Stimulated activated CD8-positive, alpha-beta memory T cell treated with anti-CD3 and anti-CD28 coated beads, Interleukin-4, amount 100 ng/mL, for 4 hours (primary cell): ENCODE results near the gene CTXN2.
A peak's percentile ranks its signal among the peaks of the same experiment; 100 is the strongest.

Source experiments
- DNase-seq, 2 donors: peaks; one replicate each; pipeline ENCODE4 v3.0.0-alpha.2; 2020; ENCODE audit warnings: low read depth in 2 of 2, low spot score in 1 of 2

The CTXN2 gene

GRCh38 chr15:48191574-48192225, at the start of gene CTXN2:
TSS of gene CTXN2 (plus strand) at chr15:48191665. CDS start at chr15:48201301, 9,636 bp downstream.
- no peak for DNase-seq

- no peak for DNase-seq
Measured at GRCh38 chr15:48143856-48144255, 47.6 kb upstream of the CTXN2 start.

- DNase-seq = no peak
Measured at GRCh38 chr15:48144889-48145288, 46.6 kb upstream of the CTXN2 start.

GRCh38 chr15:48145923-48146322, 45.5 kb upstream of the CTXN2 start:
- no peak for DNase-seq

- DNase-seq = no peak
Measured at GRCh38 chr15:48147358-48147757, 44.1 kb upstream of the CTXN2 start.

- no peak for DNase-seq
Measured at GRCh38 chr15:48149858-48150257, 41.6 kb upstream of the CTXN2 start.

- DNase-seq = no peak
Measured at GRCh38 chr15:48153526-48153925, 37.9 kb upstream of the CTXN2 start.

- no peak for DNase-seq
Measured at GRCh38 chr15:48168616-48169015, 22.8 kb upstream of the CTXN2 start.

GRCh38 chr15:48170981-48171380, 20.5 kb upstream of the CTXN2 start:
- no peak for DNase-seq

GRCh38 chr15:48175126-48175525, 16.3 kb upstream of the CTXN2 start:
- DNase-seq = no peak

- DNase-seq = no peak
Measured at GRCh38 chr15:48176112-48176511, 15.4 kb upstream of the CTXN2 start.

- no peak for DNase-seq
Measured at GRCh38 chr15:48176957-48177356, 14.5 kb upstream of the CTXN2 start.

GRCh38 chr15:48177383-48177765, 14.1 kb upstream of the CTXN2 start:
- no peak for DNase-seq

GRCh38 chr15:48177766-48178647, 13.5 kb upstream of the CTXN2 start, which contains the start of gene MYEF2:
TSS of gene MYEF2 (minus strand) at chr15:48178295. CDS start at chr15:48178237, 58 bp downstream.
- peak; percentile 31 to 46 for DNase-seq

GRCh38 chr15:48178648-48178931, 12.9 kb upstream of the CTXN2 start:
- DNase-seq = no peak

GRCh38 chr15:48182749-48183148, 8.7 kb upstream of the CTXN2 start:
- DNase-seq = no peak

- DNase-seq = no peak
Measured at GRCh38 chr15:48185529-48185928, 5.9 kb upstream of the CTXN2 start.

- no peak for DNase-seq
Measured at GRCh38 chr15:48186271-48186670, 5.2 kb upstream of the CTXN2 start.

GRCh38 chr15:48190932-48191573, 412 bp upstream of the CTXN2 start:
- DNase-seq = no peak

- no peak for DNase-seq
Measured at GRCh38 chr15:48202068-48202467, 10.6 kb downstream of the CTXN2 start.

- no peak for DNase-seq
Measured at GRCh38 chr15:48205981-48206380, 14.5 kb downstream of the CTXN2 start, which contains the start of gene SLC12A1. TSS of gene SLC12A1 (plus strand) at chr15:48206302. CDS start at chr15:48207720, 1,418 bp downstream.

GRCh38 chr15:48221261-48221660, 29.8 kb downstream of the CTXN2 start:
- no peak for DNase-seq
